GM19351 (cell line): Measurements from ENCODE around the gene PIGH.
"Not testable (repeated sequence)": the region's sequence is repeated elsewhere in the genome, so short reads cannot be mapped to it uniquely, and the experiment has no call there.

Experiments used
- ATAC-seq: cut with Tn5 transposase; IDR thresholded peaks from one replicate; pipeline ENCODE4 v1.9.1; 2021; ENCODE audit warnings: mild to moderate bottlenecking, moderate library complexity; ENCODE audit not compliant: unreplicated experiment

PIGH gene

GRCh38 chr14:67609642-67610310 is 9.7 kb upstream of the PIGH start:
- ATAC-seq = no peak

- ATAC-seq = no peak
Measured at GRCh38 chr14:67607646-67608045, 7.6 kb upstream of the PIGH start.

GRCh38 chr14:67602995-67603545 is 3.0 kb upstream of the PIGH start:
- peak; percentile 70 for ATAC-seq

GRCh38 chr14:67602076-67602475 is 2.0 kb upstream of the PIGH start:
- ATAC-seq = no peak

- ATAC-seq = not testable (repeated sequence)
Measured at GRCh38 chr14:67600562-67600974, 500 bp upstream of the PIGH start.

GRCh38 chr14:67595392-67595791 is 4.7 kb downstream of the PIGH start:
- ATAC-seq = no peak

- not testable (repeated sequence) for ATAC-seq
Measured at GRCh38 chr14:67593650-67594049, 6.4 kb downstream of the PIGH start.

GRCh38 chr14:67589204-67589770 is 10.8 kb downstream of the PIGH start:
- ATAC-seq = no peak

GRCh38 chr14:67586369-67586768 is 13.7 kb downstream of the PIGH start:
- ATAC-seq = no peak

GRCh38 chr14:67584978-67585377 is 15.1 kb downstream of the PIGH start:
- ATAC-seq = no peak

- no peak for ATAC-seq
Measured at GRCh38 chr14:67583711-67584644, 16.1 kb downstream of the PIGH start.

GRCh38 chr14:67582061-67582460 is 18.0 kb downstream of the PIGH start:
- no peak for ATAC-seq

- no peak for ATAC-seq
Measured at GRCh38 chr14:67581643-67582042, 18.4 kb downstream of the PIGH start.

GRCh38 chr14:67580336-67581171 is 19.5 kb downstream of the PIGH start:
- ATAC-seq = no peak

GRCh38 chr14:67579636-67580035 is 20.4 kb downstream of the PIGH start:
- ATAC-seq = no peak

GRCh38 chr14:67579040-67579439 is 21.0 kb downstream of the PIGH start:
- ATAC-seq = no peak

GRCh38 chr14:67577909-67578749 is 21.9 kb downstream of the PIGH start:
- ATAC-seq = no peak

GRCh38 chr14:67577181-67577808 is 22.8 kb downstream of the PIGH start:
- ATAC-seq = no peak
